GM21381 (cell line): ENCODE results near the gene HIKESHI.
"Not testable (repeated sequence)": the region's sequence is repeated elsewhere in the genome, so short reads cannot be mapped to it uniquely, and the experiment has no call there.

Source experiments
- ATAC-seq: cut with Tn5 transposase; IDR thresholded peaks from one replicate; pipeline ENCODE4 v1.9.1; 2021; ENCODE audit warnings: mild to moderate bottlenecking, moderate library complexity; ENCODE audit not compliant: unreplicated experiment

The HIKESHI gene

GRCh38 chr11:86292912-86293616, 9.0 kb upstream of the HIKESHI start:
- peak; percentile 73 for ATAC-seq

- no peak for ATAC-seq
Measured at GRCh38 chr11:86294026-86294425, 8.0 kb upstream of the HIKESHI start.

- ATAC-seq: no peak
Measured at GRCh38 chr11:86301742-86302091, 323 bp upstream of the HIKESHI start.

- ATAC-seq: no peak
Measured at GRCh38 chr11:86303257-86303656, 1.2 kb downstream of the HIKESHI start.

GRCh38 chr11:86308710-86309109, 6.7 kb downstream of the HIKESHI start:
- not testable (repeated sequence) for ATAC-seq

GRCh38 chr11:86313793-86314192, 11.8 kb downstream of the HIKESHI start:
- ATAC-seq: no peak

- no peak for ATAC-seq
Measured at GRCh38 chr11:86314636-86315035, 12.6 kb downstream of the HIKESHI start.

- ATAC-seq: no peak
Measured at GRCh38 chr11:86335131-86335767, 33.2 kb downstream of the HIKESHI start.

- ATAC-seq: no peak
Measured at GRCh38 chr11:86337227-86337626, 35.2 kb downstream of the HIKESHI start.

- no peak for ATAC-seq
Measured at GRCh38 chr11:86341382-86341781, 39.3 kb downstream of the HIKESHI start.

- no peak for ATAC-seq
Measured at GRCh38 chr11:86346513-86346912, 44.5 kb downstream of the HIKESHI start.

GRCh38 chr11:86355256-86355655, 53.2 kb downstream of the HIKESHI start:
- ATAC-seq: no peak

GRCh38 chr11:86357412-86357811, 55.4 kb downstream of the HIKESHI start:
- not testable (repeated sequence) for ATAC-seq

- ATAC-seq: no peak
Measured at GRCh38 chr11:86358720-86359119, 56.7 kb downstream of the HIKESHI start.

GRCh38 chr11:86360775-86361395, 58.8 kb downstream of the HIKESHI start:
- ATAC-seq: no peak

GRCh38 chr11:86363424-86363823, 61.4 kb downstream of the HIKESHI start:
- ATAC-seq: no peak

- no peak for ATAC-seq
Measured at GRCh38 chr11:86365546-86365945, 63.5 kb downstream of the HIKESHI start.

GRCh38 chr11:86369668-86370067, 67.6 kb downstream of the HIKESHI start:
- ATAC-seq: no peak

- ATAC-seq: no peak
Measured at GRCh38 chr11:86370171-86370570, 68.1 kb downstream of the HIKESHI start.

- ATAC-seq: no peak
Measured at GRCh38 chr11:86370922-86371594, 69.0 kb downstream of the HIKESHI start.

- no peak for ATAC-seq
Measured at GRCh38 chr11:86372041-86372440, 70.0 kb downstream of the HIKESHI start.

- ATAC-seq: no peak
Measured at GRCh38 chr11:86372586-86372985, 70.5 kb downstream of the HIKESHI start.
